RKO (cell line): ENCODE data around the gene ST3GAL2.
"Not testable (repeated sequence)": the region's sequence is repeated elsewhere in the genome, so short reads cannot be mapped to it uniquely, and the experiment has no call there.

Source experiments
- DNase-seq: peaks from one replicate; pipeline ENCODE4 v3.0.0-alpha.2; 2016; ENCODE audit warnings: low spot score

Gene ST3GAL2

GRCh38 chr16:70467113-70467512, 28.2 kb upstream of the ST3GAL2 start:
- DNase-seq: no peak

DNA sequence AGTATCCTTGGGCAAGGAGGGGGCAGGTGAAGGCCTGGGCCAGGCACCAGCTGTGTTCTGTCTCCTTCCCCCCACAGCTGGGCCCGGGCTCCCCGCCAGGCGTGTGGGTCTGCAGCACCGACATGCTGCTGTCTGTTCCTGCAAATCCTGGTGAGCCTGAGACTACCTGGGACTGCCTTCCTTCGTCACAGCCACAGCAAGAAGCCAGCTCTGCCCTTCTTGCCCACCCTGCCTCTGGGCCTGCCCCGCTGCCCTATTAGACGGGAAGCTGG, 27.8 kb upstream of the ST3GAL2 start:
- DNase-seq: no peak

GRCh38 chr16:70465999-70466804, 27.3 kb upstream of the ST3GAL2 start:
- no peak for DNase-seq

GRCh38 chr16:70463235-70463634, 24.3 kb upstream of the ST3GAL2 start:
- no peak for DNase-seq

GRCh38 chr16:70460737-70461261, 21.9 kb upstream of the ST3GAL2 start:
- no peak for DNase-seq

- DNase-seq: no peak
These were observed 18.7 kb upstream of the ST3GAL2 start for GRCh38 chr16:70457446-70458166.

DNA sequence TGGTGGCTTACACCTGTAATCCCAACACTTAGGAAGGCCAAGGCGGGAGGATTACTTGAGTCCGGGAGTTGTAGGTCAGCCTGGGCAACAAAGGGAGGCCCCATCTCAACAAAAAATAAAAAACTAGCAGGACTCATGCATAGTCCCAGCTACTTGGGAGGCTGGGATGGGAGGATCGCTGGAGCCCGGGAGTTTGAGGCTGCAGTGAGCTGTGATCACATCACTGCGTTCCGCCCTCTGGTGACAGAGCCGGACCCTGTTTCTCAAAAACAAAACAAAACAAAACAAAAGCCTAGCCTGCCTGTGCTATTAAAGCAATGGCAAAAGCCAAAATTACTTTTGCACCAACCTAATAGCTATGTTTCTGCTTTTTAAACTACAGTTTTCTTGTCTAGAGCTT, 17.0 kb upstream of the ST3GAL2 start:
- DNase-seq: no peak

DNA sequence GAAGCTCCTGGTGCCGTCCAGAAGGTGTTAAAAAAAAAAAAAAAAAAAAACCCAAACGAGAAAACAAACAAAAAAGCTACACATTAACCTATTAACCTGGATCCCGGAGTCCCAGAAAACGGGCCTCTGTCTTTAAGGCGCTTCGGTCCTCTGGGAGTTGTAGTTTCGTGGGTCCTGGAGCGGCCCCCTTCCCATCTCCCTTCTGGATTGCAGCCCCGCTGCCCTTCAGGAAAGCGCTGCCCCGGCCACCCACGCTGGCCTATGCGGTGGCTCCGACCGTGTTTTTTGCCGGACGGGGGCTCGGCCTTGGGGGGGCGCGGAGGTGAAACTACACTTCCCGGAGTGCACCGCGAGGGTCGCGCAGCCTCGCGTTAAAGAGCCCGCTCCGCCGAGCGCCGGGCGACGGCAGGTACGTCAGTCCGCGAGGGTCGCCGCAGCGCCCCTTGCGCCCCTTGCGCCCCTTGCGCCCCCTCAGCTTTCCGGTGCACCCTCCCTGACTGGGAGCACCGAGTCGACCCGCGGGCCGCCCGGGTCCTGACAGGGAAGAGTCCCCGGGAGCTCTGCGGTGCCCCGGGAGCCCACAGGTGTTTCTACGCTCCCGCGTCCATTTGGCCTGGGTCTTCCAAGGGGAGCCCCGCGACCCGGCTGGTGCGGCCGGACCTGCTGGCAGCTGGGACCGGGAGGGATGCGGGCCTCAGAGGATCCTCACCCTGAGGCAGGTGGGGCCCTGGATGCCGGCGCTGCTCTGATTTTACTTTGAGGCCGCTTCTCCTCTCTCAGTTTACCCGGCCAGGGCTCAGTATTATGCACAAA, 15.5 kb upstream of the ST3GAL2 start, which contains the start of gene FCSK:
FCSK (plus strand) TSS at position 374 of the 813 bp plus-strand sequence. CDS start 8,596 bp downstream, outside the sequence.
- DNase-seq: peak; percentile 85

- peak; percentile 51 for DNase-seq
These were observed 15.0 kb upstream of the ST3GAL2 start for GRCh38 chr16:70453892-70454221.

- DNase-seq: no peak
These were observed 14.4 kb upstream of the ST3GAL2 start for GRCh38 chr16:70453117-70453891.

DNA sequence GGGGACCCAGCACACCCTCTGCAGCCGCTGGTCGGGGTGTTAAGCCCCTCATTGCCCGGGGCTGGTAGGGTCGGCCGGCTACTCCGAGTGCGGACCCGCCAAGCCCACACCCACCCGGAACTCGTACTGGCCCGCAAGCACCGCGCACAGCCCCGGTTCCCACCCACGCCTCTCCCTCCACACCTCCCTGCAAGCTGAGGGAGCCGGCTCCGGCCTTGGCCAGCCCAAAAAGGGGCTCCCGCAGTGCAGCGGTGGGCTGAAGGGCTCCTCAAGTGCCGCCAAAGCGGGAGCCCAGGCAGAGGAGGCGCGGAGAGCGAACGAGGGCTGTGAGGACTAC, 12.1 kb upstream of the ST3GAL2 start:
- DNase-seq: not testable (repeated sequence)

GRCh38 chr16:70450142-70451003, 11.5 kb upstream of the ST3GAL2 start:
- not testable (repeated sequence) for DNase-seq

DNA sequence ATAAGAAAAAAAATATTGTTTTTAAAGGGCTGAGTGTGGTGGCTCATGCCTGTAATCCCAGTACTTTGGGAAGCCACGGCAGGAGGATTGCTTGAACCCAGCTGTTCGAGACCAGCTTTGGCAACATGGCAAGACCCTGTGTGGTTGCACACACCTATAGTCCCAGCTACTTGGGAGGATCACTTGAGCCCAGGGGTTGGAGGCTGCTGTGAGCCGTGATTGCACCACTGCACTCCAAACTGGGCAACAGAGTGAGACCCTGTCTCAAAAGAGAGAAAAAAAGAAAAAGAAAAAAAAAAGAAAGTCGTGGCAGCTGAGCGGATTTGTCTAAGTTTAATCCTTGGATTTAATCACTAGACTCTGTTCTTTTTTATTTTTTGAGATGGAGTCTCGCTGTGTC, 9.2 kb upstream of the ST3GAL2 start:
- no peak for DNase-seq

DNA sequence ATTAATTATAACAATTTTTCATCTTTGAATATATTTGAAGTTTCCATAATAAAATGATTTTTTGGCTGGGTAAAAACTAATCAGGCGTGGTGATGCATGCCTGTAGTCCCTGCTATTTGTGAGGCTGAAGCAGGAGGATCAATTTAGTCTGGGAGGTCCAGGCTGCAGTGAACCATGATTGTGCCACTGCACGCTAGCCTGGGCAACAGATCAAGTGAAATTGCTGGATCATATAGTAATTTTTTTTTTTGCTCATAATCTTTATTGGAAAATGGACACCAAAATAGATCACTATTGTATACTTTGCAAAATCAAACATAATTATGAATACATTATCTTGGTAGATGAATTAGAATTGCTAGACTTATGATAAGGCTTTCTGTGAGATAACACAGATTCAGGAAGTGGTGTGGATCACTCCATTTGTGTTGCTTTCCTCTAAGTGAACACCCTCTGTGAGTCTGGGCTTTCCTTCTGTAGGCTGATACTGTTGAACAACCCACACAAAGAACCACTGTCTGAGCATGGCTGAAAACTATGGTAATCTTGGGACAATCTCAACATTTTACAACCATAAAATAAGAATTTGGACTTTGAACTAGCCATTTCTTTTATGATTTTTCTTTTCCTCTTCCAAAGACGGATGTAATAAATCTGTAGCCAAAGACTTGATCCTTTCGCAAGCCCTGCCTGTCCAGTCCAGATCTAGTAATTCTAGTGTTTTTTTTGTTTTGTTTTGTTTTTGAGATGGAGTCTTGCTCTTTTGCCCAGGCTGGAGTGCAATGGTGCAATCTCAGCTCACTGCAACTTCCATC, 5.6 kb upstream of the ST3GAL2 start:
- no peak for DNase-seq

- no peak for DNase-seq
These were observed 3.4 kb upstream of the ST3GAL2 start for GRCh38 chr16:70442344-70442743.

- DNase-seq: no peak
These were observed 2.6 kb upstream of the ST3GAL2 start for GRCh38 chr16:70441406-70441990.

DNA sequence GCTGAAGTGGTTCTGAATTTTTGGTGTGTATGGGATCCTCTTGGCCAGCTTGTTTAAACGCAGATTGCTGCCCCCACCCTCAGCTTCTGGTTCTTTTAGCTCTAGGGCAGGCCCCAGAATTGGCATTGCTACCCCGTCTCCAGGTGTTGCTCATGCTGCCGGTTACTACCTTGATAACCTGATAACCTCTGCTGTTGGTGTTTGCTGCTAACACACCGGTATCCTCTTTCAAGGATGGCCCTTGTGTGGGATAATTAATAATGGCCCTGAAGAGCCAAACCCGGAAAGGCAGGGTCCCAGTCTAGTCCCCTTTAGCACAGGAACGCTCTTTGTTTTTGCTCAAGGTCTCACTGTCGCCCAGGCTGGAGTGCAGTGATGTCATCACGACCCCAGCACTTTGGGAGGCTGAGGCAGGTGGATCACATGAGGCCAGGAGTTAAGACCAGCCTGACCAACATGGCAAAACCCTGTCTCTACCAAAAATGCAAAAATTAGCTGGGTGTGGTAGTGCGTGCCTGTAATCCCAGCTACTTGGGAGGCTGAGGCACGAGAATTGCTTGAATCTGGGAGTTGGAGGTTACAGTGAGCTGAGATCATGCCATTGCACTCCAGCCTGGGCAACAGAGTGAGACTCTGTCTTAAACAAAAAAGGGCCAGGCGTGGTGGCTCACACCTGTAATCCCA, 1.3 kb upstream of the ST3GAL2 start:
- no peak for DNase-seq

DNA sequence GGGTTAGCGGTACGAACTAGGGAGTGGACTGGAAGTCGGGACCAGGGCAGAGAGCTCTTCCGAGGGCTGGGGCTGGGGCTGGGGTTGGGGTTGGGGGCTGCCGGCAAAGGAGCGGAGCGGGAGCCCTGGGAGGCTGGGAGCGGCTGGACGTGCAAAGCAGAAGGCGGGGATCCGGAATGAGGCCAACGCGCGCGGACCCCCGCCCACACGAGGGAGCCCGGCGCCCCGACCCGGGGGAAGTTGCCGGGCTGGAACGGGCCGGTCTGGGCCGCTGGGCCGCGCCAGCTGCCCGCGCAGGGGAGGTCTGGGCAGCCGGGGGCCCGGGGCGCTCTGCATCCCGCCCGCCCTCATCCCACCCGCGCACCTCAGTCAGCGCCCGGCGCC, 323 bp downstream of the ST3GAL2 start:
- no peak for DNase-seq
